Nephron progenitor cell (in vitro differentiated cells): ENCODE results near the gene SSC4D.
"Not testable (repeated sequence)": the region's sequence is repeated elsewhere in the genome, so short reads cannot be mapped to it uniquely, and the experiment has no call there.

Experiments used
- DNase-seq: peaks from one replicate; pipeline ENCODE4 v3.0.0; 2021
- H3K27ac Mint-ChIP-seq: 2 replicates; pipeline ENCODE4 v1.8.0; 2021; ENCODE audit warnings: mild to moderate bottlenecking, moderate library complexity, mixed read lengths
- H3K27me3 Mint-ChIP-seq: 2 replicates; pipeline ENCODE4 v1.8.0; 2021; ENCODE audit warnings: mild to moderate bottlenecking, low read depth, mixed read lengths; ENCODE audit not compliant: poor library complexity
- H3K36me3 Mint-ChIP-seq: 2 replicates; pipeline ENCODE4 v1.8.0; 2021; ENCODE audit warnings: low read depth, mixed read lengths
- H3K4me1 Mint-ChIP-seq: 2 replicates; pipeline ENCODE4 v1.8.0; 2021; ENCODE audit warnings: mixed read lengths
- H3K4me3 Mint-ChIP-seq: 2 replicates; pipeline ENCODE4 v1.8.0; 2021; ENCODE audit warnings: mild to moderate bottlenecking, moderate library complexity, mixed read lengths
- H3K9me3 Mint-ChIP-seq: 2 replicates; pipeline ENCODE4 v1.8.0; 2021; ENCODE audit warnings: mild to moderate bottlenecking, moderate library complexity, mixed read lengths
- TF ChIP-seq, protein P1 (sequence below): fragments of 200-600 bp; sonication (generic); IDR thresholded peaks from 2 replicates; pipeline ENCODE4 v1.5.0; 2021; ENCODE audit warnings: antibody characterized with exemption

SSC4D gene

DNA sequence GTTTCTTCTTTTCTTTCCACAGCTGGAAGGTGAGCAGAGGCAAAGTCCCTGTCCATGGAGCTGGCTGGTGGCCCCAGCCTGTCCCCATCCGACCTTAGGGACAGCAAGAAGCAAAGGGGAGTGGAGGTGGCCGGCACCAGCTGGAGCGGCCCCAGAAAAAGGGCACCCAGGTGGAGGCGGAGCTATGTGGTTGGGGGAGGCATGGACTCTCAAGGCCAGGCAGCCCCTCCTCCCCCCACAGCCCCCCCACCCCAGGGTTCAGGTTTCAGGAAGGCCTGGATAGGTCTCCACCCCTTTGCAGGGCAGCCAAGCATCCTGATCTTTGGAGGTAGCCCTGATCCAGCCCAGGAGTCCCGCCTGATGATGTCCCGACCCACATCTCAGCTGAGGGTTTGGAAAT lies at the start of gene SSC4D:
TSS of gene SSC4D (minus strand) at position 161 of the 400 bp plus-strand sequence. CDS start 5,258 bp downstream, outside the sequence.
- peaks cover 27% of the 10 kb centered on the region for H3K4me1 Mint-ChIP-seq
- H3K9me3 Mint-ChIP-seq: no peaks in the 10 kb centered on the region
- H3K36me3 Mint-ChIP-seq: no peaks in the 10 kb centered on the region
- DNase-seq: peak; percentile 66
- TF ChIP-seq, protein P1, sequence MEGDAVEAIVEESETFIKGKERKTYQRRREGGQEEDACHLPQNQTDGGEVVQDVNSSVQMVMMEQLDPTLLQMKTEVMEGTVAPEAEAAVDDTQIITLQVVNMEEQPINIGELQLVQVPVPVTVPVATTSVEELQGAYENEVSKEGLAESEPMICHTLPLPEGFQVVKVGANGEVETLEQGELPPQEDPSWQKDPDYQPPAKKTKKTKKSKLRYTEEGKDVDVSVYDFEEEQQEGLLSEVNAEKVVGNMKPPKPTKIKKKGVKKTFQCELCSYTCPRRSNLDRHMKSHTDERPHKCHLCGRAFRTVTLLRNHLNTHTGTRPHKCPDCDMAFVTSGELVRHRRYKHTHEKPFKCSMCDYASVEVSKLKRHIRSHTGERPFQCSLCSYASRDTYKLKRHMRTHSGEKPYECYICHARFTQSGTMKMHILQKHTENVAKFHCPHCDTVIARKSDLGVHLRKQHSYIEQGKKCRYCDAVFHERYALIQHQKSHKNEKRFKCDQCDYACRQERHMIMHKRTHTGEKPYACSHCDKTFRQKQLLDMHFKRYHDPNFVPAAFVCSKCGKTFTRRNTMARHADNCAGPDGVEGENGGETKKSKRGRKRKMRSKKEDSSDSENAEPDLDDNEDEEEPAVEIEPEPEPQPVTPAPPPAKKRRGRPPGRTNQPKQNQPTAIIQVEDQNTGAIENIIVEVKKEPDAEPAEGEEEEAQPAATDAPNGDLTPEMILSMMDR: no peak
- H3K4me3 Mint-ChIP-seq: peak within 1 kb of the TSS; percentile 87
- H3K27me3 Mint-ChIP-seq: peaks cover 12% of the 10 kb centered on the region
- peak within 1 kb of the TSS; percentile 92 for H3K27ac Mint-ChIP-seq

- not testable (repeated sequence) for H3K4me1 Mint-ChIP-seq, H3K4me3 Mint-ChIP-seq, DNase-seq, H3K36me3 Mint-ChIP-seq, H3K27ac Mint-ChIP-seq, H3K27me3 Mint-ChIP-seq, H3K9me3 Mint-ChIP-seq
Observed at GRCh38 chr7:76458504-76458903, 49.0 kb upstream of the SSC4D start.

GRCh38 chr7:76457017-76457416 lies 47.5 kb upstream of the SSC4D start:
- not testable (repeated sequence) for H3K27me3 Mint-ChIP-seq, H3K27ac Mint-ChIP-seq, H3K4me3 Mint-ChIP-seq, H3K9me3 Mint-ChIP-seq, DNase-seq, H3K36me3 Mint-ChIP-seq, H3K4me1 Mint-ChIP-seq

- not testable (repeated sequence) for H3K4me1 Mint-ChIP-seq, H3K4me3 Mint-ChIP-seq, H3K36me3 Mint-ChIP-seq, DNase-seq, H3K27me3 Mint-ChIP-seq, H3K27ac Mint-ChIP-seq, H3K9me3 Mint-ChIP-seq
Observed at GRCh38 chr7:76445577-76446008, 36.1 kb upstream of the SSC4D start.

GRCh38 chr7:76443846-76444245 lies 34.3 kb upstream of the SSC4D start:
- not testable (repeated sequence) for H3K9me3 Mint-ChIP-seq, DNase-seq, H3K36me3 Mint-ChIP-seq, H3K4me3 Mint-ChIP-seq, H3K4me1 Mint-ChIP-seq, H3K27me3 Mint-ChIP-seq
- H3K27ac Mint-ChIP-seq: peak overlapping the region; percentile 42

GRCh38 chr7:76442664-76443446 lies 33.4 kb upstream of the SSC4D start:
- H3K4me3 Mint-ChIP-seq, H3K9me3 Mint-ChIP-seq, DNase-seq, H3K36me3 Mint-ChIP-seq, H3K27me3 Mint-ChIP-seq, H3K4me1 Mint-ChIP-seq, H3K27ac Mint-ChIP-seq: not testable (repeated sequence)

GRCh38 chr7:76441792-76442191 lies 32.3 kb upstream of the SSC4D start:
- not testable (repeated sequence) for H3K4me1 Mint-ChIP-seq, H3K27me3 Mint-ChIP-seq, H3K4me3 Mint-ChIP-seq, H3K27ac Mint-ChIP-seq, H3K36me3 Mint-ChIP-seq, H3K9me3 Mint-ChIP-seq, DNase-seq

- not testable (repeated sequence) for H3K4me3 Mint-ChIP-seq, H3K4me1 Mint-ChIP-seq, DNase-seq, H3K27me3 Mint-ChIP-seq, H3K27ac Mint-ChIP-seq, H3K9me3 Mint-ChIP-seq, H3K36me3 Mint-ChIP-seq
Observed at GRCh38 chr7:76440404-76440803, 30.9 kb upstream of the SSC4D start.

- not testable (repeated sequence) for H3K4me1 Mint-ChIP-seq, DNase-seq, H3K27me3 Mint-ChIP-seq, H3K9me3 Mint-ChIP-seq, H3K27ac Mint-ChIP-seq, H3K36me3 Mint-ChIP-seq, H3K4me3 Mint-ChIP-seq
Observed at GRCh38 chr7:76439120-76439888, 29.8 kb upstream of the SSC4D start.

GRCh38 chr7:76437873-76438272 lies 28.4 kb upstream of the SSC4D start:
- H3K36me3 Mint-ChIP-seq, H3K9me3 Mint-ChIP-seq, H3K4me3 Mint-ChIP-seq, H3K4me1 Mint-ChIP-seq, H3K27me3 Mint-ChIP-seq, H3K27ac Mint-ChIP-seq: not testable (repeated sequence)
- peak; percentile 69 for DNase-seq
- TF ChIP-seq, protein P1: peak; percentile 55
